Activated CD8-positive, alpha-beta memory T cell treated with anti-CD3 and anti-CD28 coated beads for 1 hour (primary cell): ENCODE data around the gene CRIP3.

ENCODE experiments used
- DNase-seq, 2 donors: peaks; one replicate each; pipeline ENCODE4 v3.0.0-alpha.2; 2020; ENCODE audit warnings: low read depth in 1 of 2; ENCODE audit errors: extremely low read depth in 1 of 2

Gene CRIP3

GRCh38 chr6:43290905-43291355 is 17.7 kb downstream of the CRIP3 start:
- DNase-seq = no peak

- DNase-seq = no peak
Measured at GRCh38 chr6:43290339-43290904, 18.2 kb downstream of the CRIP3 start.

- DNase-seq = no peak
Measured at GRCh38 chr6:43287717-43288679, 20.6 kb downstream of the CRIP3 start.

- DNase-seq = no peak
Measured at GRCh38 chr6:43286980-43287716, 21.5 kb downstream of the CRIP3 start.

GRCh38 chr6:43286456-43286979 is 22.1 kb downstream of the CRIP3 start:
- no peak for DNase-seq

GRCh38 chr6:43285832-43286231 is 22.8 kb downstream of the CRIP3 start:
- DNase-seq = no peak

- DNase-seq = no peak
Measured at GRCh38 chr6:43284991-43285781, 23.4 kb downstream of the CRIP3 start.

- DNase-seq = no peak
Measured at GRCh38 chr6:43283905-43284304, 24.7 kb downstream of the CRIP3 start.

- no peak for DNase-seq
Measured at GRCh38 chr6:43283514-43283901, 25.1 kb downstream of the CRIP3 start.

- DNase-seq = no peak
Measured at GRCh38 chr6:43282636-43283513, 25.8 kb downstream of the CRIP3 start.

- no peak for DNase-seq
Measured at GRCh38 chr6:43282060-43282459, 26.6 kb downstream of the CRIP3 start.

- DNase-seq = no peak
Measured at GRCh38 chr6:43280234-43280633, 28.4 kb downstream of the CRIP3 start.

- DNase-seq = no peak
Measured at GRCh38 chr6:43278524-43279078, 30.0 kb downstream of the CRIP3 start.

GRCh38 chr6:43277643-43278523 is 30.7 kb downstream of the CRIP3 start:
- DNase-seq = no peak

- DNase-seq = no peak
Measured at GRCh38 chr6:43277306-43277642, 31.4 kb downstream of the CRIP3 start.

- DNase-seq = no peak
Measured at GRCh38 chr6:43276577-43277305, 31.9 kb downstream of the CRIP3 start.

- no peak for DNase-seq
Measured at GRCh38 chr6:43275801-43276576, 32.6 kb downstream of the CRIP3 start.
